ENCODE data around the gene TBPL1.
A peak's percentile ranks its signal among the peaks of the same experiment; 100 is the strongest.
"Not testable (repeated sequence)": the region's sequence is repeated elsewhere in the genome, so short reads cannot be mapped to it uniquely, and the experiment has no call there.

The TBPL1 gene

DNA sequence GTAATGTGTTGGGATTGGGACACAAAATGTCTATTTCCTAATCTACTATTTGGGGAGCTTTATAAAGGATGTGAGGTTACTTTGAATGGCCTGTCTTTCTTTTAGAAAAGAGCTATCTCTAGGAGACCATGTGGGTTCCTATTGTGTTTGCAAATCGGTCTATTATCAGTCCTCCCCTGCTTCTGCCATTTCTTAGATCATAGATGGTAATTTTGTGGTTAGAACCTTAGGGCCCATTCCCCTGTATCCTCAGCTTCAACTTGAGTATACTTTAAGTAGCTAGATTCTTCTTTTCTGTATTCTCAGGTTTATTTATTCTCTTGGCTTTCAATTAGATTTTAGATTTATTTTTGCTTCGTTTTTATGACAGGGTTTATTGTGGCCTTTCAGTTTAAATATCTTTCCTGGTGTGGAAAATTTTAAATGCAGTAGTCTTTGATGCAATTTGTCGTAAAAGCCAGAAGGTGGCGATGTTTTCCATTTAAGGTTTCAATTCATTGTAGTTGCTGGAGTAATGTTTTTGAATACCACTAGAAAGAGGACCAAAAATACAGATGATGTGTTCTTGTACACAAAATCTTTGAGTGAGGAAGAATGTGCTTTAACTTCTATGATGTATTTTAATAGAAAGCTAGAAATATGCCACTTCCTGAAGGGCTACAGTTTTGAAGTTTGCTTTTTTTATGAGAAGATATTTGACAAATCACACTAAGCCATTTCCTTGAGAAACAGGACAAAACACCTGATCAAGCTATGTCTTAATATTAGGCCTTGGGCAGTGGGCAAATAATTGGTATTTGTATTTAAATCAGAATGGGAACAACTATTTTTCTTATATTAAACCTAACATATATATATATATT lies 20.3 kb downstream of the TBPL1 start:
- peak; percentile 53 for DNase-seq (ENCODE audit: low read depth)

DNA sequence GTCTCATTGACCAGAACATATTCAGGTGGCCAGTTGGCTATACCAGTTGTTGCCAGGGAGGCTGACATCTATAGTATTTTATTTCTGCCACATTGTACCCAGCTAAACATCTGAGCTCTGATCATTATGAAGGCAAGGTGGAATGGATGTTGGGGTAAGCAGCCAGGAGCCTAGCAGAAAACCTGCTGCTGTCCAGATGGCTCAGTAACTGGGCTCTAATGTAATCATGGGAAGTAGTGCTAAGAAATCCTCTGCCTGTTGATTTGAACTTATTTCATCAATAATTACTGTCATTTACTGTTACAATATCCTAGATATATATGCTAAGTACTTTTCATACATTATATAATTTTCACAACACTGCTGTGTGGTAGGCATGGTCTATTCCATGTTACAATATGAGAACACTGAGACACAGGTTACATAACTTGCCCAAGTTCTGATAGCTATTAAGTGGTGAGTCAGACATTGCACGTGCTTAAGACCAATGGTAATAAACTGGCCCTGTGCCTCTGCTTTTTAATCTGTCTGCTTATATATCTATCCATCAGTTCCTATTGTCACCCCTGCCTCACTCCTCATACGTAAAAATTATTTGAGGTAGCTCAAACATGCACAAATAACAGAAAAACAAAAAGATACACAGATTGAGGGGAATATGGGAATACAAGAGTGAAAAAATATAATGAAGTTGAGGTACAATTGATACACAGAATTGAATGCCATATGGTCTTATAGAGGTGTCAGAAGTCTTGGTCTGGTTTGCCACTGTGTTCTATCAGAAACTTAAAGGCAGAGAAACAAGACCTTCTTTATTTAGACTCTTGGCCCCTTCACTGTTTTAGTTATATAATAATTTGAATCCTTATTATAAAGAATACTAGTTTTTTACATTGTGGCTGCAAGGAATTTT lies 25.2 kb downstream of the TBPL1 start:
- no peak for DNase-seq (ENCODE audit: low read depth)
- TF ChIP-seq, protein P1, sequence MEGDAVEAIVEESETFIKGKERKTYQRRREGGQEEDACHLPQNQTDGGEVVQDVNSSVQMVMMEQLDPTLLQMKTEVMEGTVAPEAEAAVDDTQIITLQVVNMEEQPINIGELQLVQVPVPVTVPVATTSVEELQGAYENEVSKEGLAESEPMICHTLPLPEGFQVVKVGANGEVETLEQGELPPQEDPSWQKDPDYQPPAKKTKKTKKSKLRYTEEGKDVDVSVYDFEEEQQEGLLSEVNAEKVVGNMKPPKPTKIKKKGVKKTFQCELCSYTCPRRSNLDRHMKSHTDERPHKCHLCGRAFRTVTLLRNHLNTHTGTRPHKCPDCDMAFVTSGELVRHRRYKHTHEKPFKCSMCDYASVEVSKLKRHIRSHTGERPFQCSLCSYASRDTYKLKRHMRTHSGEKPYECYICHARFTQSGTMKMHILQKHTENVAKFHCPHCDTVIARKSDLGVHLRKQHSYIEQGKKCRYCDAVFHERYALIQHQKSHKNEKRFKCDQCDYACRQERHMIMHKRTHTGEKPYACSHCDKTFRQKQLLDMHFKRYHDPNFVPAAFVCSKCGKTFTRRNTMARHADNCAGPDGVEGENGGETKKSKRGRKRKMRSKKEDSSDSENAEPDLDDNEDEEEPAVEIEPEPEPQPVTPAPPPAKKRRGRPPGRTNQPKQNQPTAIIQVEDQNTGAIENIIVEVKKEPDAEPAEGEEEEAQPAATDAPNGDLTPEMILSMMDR (IDR thresholded peaks at IDR 0.05; ENCODE audit: insufficient read depth, low read depth, low read length, missing control alignments), result no peak
- no peak overlapping the region for H3K4me3 ChIP-seq (ENCODE audit: low read depth, low read length)

More for the DNA sequence above, 20.3 kb downstream of the TBPL1 start:
- H3K4me3 ChIP-seq (ENCODE audit: low read depth, low read length), result no peak overlapping the region
- TF ChIP-seq, protein P1 (IDR thresholded peaks at IDR 0.05; ENCODE audit: insufficient read depth, low read depth, low read length, missing control alignments), result peak; percentile 52

DNA sequence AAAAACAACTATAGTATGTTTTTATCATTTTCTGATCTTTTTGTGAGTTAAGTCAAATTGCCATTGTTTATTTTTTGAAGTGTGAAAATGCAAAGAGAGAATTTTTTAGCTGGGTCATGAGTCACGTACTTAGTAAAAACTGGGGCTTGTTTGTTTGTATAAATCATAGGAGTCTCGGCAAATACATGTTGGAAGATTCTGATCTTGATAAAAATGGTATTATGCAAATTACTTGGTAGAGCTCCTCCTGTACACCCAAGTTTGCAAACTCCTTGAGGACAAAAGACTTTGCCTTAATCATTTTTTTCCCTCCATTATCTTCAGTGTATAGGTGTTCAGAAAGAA lies 25.8 kb downstream of the TBPL1 start:
- TF ChIP-seq, protein P1 (IDR thresholded peaks at IDR 0.05; ENCODE audit: insufficient read depth, low read depth, low read length, missing control alignments), result no peak
- no peak overlapping the region for H3K4me3 ChIP-seq (ENCODE audit: low read depth, low read length)
- DNase-seq (ENCODE audit: low read depth), result no peak

DNA sequence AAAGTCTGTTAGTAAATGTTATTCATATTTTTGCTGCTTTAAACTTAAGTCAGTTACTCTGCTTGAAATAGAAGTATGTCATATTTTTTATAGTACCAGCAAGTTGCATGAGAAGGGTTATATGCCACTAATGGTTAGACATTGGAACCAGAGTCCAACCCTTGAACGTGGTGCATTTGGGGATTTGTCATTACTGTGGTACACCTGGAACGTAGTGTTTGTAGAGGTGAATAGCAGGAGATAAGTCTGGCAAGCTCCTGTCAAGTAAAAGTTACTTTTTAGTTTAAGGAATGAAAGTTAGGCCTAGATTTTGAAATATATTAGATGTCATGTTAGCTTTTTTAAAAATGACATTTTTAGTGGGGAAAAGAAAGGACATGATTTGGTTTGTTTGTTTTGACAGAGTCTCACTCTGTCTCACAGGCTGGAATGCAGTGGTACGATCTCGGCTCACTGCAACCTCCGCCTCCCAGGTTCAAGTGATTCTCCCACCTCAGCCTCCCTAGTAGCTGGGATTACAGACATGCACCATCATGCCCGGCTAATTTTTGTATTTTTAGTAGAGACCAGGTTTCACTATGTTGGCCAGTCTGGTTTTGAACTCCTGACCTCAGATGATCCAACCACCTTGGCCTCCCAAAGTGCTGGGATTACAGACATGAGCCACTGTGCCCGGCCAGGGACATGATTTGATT lies 26.4 kb downstream of the TBPL1 start:
- not testable (repeated sequence) for H3K4me3 ChIP-seq (ENCODE audit: low read depth, low read length); DNase-seq (ENCODE audit: low read depth)

DNA sequence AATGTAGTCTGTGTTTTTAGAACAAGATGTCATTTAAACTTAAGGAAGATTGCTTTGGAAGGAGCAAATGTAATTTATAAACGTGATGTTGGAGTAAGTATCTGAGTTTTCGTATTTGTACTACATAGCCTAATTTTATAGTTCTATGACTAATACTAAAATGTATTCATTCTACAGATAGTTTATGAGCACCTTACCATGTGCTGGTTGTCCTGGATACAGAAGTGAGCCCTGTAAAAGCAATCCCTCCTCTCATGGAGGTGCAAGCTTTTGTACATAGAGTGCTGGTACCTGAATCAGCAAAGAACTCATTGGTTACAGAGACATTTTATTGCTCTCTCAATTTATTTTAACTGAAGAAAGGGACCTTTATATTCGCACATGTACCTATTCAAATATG lies 27.1 kb downstream of the TBPL1 start:
- H3K4me3 ChIP-seq (ENCODE audit: low read depth, low read length), result no peak overlapping the region
- no peak for DNase-seq (ENCODE audit: low read depth)
- TF ChIP-seq, protein P1 (IDR thresholded peaks at IDR 0.05; ENCODE audit: insufficient read depth, low read depth, low read length, missing control alignments), result no peak

DNA sequence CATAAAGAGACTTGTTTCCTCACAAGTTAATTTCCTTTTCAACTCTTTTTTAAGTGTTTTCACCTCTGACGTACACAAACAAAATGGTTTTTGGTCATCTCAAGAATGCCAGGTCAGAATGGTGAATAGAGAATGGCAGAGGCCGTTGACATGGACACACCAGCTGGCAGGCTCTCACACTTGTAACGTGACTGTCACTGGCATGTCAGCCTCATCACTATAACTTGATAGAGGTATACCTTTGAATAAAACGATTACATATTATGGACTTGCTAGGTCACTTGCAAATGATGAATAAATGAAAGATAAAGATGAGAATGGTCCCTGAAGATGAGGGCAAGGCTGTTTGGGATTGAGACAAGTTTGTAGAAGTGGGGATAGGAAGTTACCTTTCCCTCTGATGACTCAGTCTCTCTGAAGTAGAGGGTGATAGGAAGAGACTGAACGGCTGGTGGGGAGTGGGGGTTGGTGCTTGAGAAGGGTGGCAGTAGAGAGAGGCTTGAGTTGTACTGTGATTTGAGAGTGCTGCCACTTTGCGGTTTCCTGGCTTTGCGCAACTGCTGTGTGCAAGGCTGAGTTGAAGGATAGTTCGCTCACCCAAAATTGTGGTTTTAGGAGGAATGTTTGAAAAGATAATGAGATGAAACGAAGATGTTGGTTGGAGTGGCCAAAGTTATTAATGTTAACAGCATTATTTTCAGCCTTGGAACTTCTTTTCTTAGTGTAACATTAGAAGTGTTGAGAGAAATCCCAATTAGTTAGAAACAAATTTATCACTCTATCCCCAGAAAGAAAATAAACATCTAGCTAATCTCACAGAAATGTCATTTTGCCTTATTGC lies 30.3 kb downstream of the TBPL1 start:
- no peak overlapping the region for H3K4me3 ChIP-seq (ENCODE audit: low read depth, low read length)
- peak; percentile 26 for DNase-seq (ENCODE audit: low read depth)
- TF ChIP-seq, protein P1 (IDR thresholded peaks at IDR 0.05; ENCODE audit: insufficient read depth, low read depth, low read length, missing control alignments), result no peak
